HEK293 (cell line): ENCODE results near the gene PRKG2.
"Not testable (repeated sequence)": the region's sequence is repeated elsewhere in the genome, so short reads cannot be mapped to it uniquely, and the experiment has no call there.

Experiments used
- CTCF ChIA-PET: fragments of 350-600 bp; formaldehyde crosslinking; extraction: SDS; loops from one replicate; lab custom pipeline; 2021; ENCODE audit warnings: antibody characterized with exemption; lab: Yijun Ruan, JAX
- POLR2A ChIA-PET: fragments of 300-600 bp; formaldehyde crosslinking; extraction: SDS; loops from one replicate; lab custom pipeline; 2020; ENCODE audit warnings: antibody characterized with exemption, inconsistent platforms; lab: Yijun Ruan, JAX
- H3K27ac ChIP-seq: fragments of 200-500 bp; sonication (Bioruptor generic); 2 replicates; pipeline ENCODE4 v1.5.1; 2014; ENCODE audit warnings: low read depth, low read length, control low read depth, inconsistent platforms; ENCODE audit errors: extremely low read depth
- H3K36me3 ChIP-seq, 2 experiments: fragments of 200-500 bp in 1 of 2; sonication (Bioruptor generic) in 1 of 2; 1 replicate in 1 of 2; 2 replicates in 1 of 2; pipeline ENCODE4 v1.5.1; 2014 to 2017; ENCODE audit warnings: inconsistent platforms in 2 of 2, low read length in 2 of 2; ENCODE audit not compliant: control insufficient read depth in 2 of 2, insufficient read depth in 1 of 2
- H3K4me1 ChIP-seq: fragments of 200-500 bp; sonication (Bioruptor generic); 2 replicates; pipeline ENCODE4 v1.5.1; 2014; ENCODE audit warnings: mild to moderate bottlenecking, low read length, inconsistent platforms; ENCODE audit not compliant: control insufficient read depth, insufficient read depth
- H3K4me3 ChIP-seq: 2 replicates; pipeline ENCODE4 v1.5.1; 2011; ENCODE audit warnings: low read depth, mild to moderate bottlenecking, control low read depth, low read length, moderate library complexity
- H3K9me3 ChIP-seq: fragments of 200-500 bp; sonication (Bioruptor generic); 2 replicates; pipeline ENCODE4 v1.5.1; 2014; ENCODE audit warnings: low read depth, low read length, inconsistent platforms; ENCODE audit not compliant: control insufficient read depth, insufficient read depth
- KLF16 ChIP-seq: fragments of 450-650 bp; formaldehyde crosslinking; IDR thresholded peaks from 2 replicates; pipeline ENCODE4 v1.5.1; 2017; ENCODE audit warnings: missing biosample characterization, missing genetic modification characterization
- OSR2 ChIP-seq: fragments of 450-650 bp; formaldehyde crosslinking; IDR thresholded peaks from 2 replicates; pipeline ENCODE4 v1.5.1; 2016; ENCODE audit warnings: missing biosample characterization, missing genetic modification characterization
- PRDM4 ChIP-seq: fragments of 450-650 bp; formaldehyde crosslinking; IDR thresholded peaks from 2 replicates; pipeline ENCODE4 v1.5.1; 2017; ENCODE audit warnings: missing biosample characterization, missing genetic modification characterization
- REPIN1 ChIP-seq: fragments of 450-650 bp; formaldehyde crosslinking; IDR thresholded peaks from 2 replicates; pipeline ENCODE4 v1.5.1; 2017; ENCODE audit warnings: missing biosample characterization, missing genetic modification characterization, low read depth
- SALL2 ChIP-seq: fragments of 450-650 bp; formaldehyde crosslinking; IDR thresholded peaks from 2 replicates; pipeline ENCODE4 v1.5.0; 2017; ENCODE audit warnings: missing biosample characterization, mild to moderate bottlenecking, missing genetic modification characterization, borderline replicate concordance
- SP3 ChIP-seq: fragments of 450-650 bp; formaldehyde crosslinking; IDR thresholded peaks from 2 replicates; pipeline ENCODE4 v1.5.1; 2016; ENCODE audit warnings: missing biosample characterization, missing genetic modification characterization
- ZBTB49 ChIP-seq: fragments of 450-650 bp; formaldehyde crosslinking; IDR thresholded peaks from 2 replicates; pipeline ENCODE4 v1.5.1; 2016; ENCODE audit warnings: missing biosample characterization, missing genetic modification characterization, low read depth
- ZFP3 ChIP-seq: fragments of 450-650 bp; formaldehyde crosslinking; IDR thresholded peaks from 2 replicates; pipeline ENCODE4 v1.5.1; 2016; ENCODE audit warnings: low read depth, missing biosample characterization, missing genetic modification characterization
- ZIC2 ChIP-seq: fragments of 450-650 bp; formaldehyde crosslinking; IDR thresholded peaks from 2 replicates; pipeline ENCODE4 v1.5.1; 2016; ENCODE audit warnings: missing biosample characterization, missing genetic modification characterization
- ZNF112 ChIP-seq: fragments of 450-650 bp; formaldehyde crosslinking; IDR thresholded peaks from 2 replicates; pipeline ENCODE4 v1.5.0; 2017; ENCODE audit warnings: missing biosample characterization, missing genetic modification characterization
- ZNF132 ChIP-seq: fragments of 450-650 bp; formaldehyde crosslinking; IDR thresholded peaks from 2 replicates; pipeline ENCODE4 v1.5.1; 2017; ENCODE audit warnings: missing biosample characterization, missing genetic modification characterization, borderline replicate concordance
- ZNF138 ChIP-seq: fragments of 450-650 bp; formaldehyde crosslinking; IDR thresholded peaks from 2 replicates; pipeline ENCODE4 v1.5.1; 2016; ENCODE audit warnings: missing biosample characterization, missing genetic modification characterization, borderline replicate concordance
- ZNF169 ChIP-seq: fragments of 450-650 bp; formaldehyde crosslinking; IDR thresholded peaks from 2 replicates; pipeline ENCODE4 v1.5.1; 2016; ENCODE audit warnings: missing biosample characterization, missing genetic modification characterization
- ZNF19 ChIP-seq: fragments of 450-650 bp; formaldehyde crosslinking; IDR thresholded peaks from 2 replicates; pipeline ENCODE4; 2016; ENCODE audit warnings: missing biosample characterization, missing genetic modification characterization, low read depth
- ZNF2 ChIP-seq: fragments of 450-650 bp; formaldehyde crosslinking; IDR thresholded peaks from 2 replicates; pipeline ENCODE4 v1.5.1; 2016; ENCODE audit warnings: missing biosample characterization, missing genetic modification characterization
- ZNF280C ChIP-seq: fragments of 450-650 bp; formaldehyde crosslinking; IDR thresholded peaks from 2 replicates; pipeline ENCODE4 v1.5.1; 2016; ENCODE audit warnings: missing biosample characterization, missing genetic modification characterization
- ZNF366 ChIP-seq: fragments of 450-650 bp; formaldehyde crosslinking; conservative IDR thresholded peaks from 2 replicates; pipeline ENCODE4 v1.5.1; 2016; ENCODE audit warnings: missing biosample characterization, missing genetic modification characterization
- ZNF394 ChIP-seq: fragments of 450-650 bp; formaldehyde crosslinking; IDR thresholded peaks from 2 replicates; pipeline ENCODE4 v1.5.1; 2016; ENCODE audit warnings: missing biosample characterization, missing genetic modification characterization, mild to moderate bottlenecking, moderate library complexity, borderline replicate concordance
- ZNF664 ChIP-seq: fragments of 450-650 bp; formaldehyde crosslinking; IDR thresholded peaks from 2 replicates; pipeline ENCODE4 v1.5.1; 2016; ENCODE audit warnings: missing biosample characterization, missing genetic modification characterization
- ZNF76 ChIP-seq: fragments of 450-650 bp; formaldehyde crosslinking; IDR thresholded peaks from 2 replicates; pipeline ENCODE4; 2016; ENCODE audit warnings: low read depth, missing biosample characterization, missing genetic modification characterization, borderline replicate concordance
- ZNF768 ChIP-seq: fragments of 450-650 bp; formaldehyde crosslinking; IDR thresholded peaks from 2 replicates; pipeline ENCODE4 v1.5.1; 2018; ENCODE audit warnings: missing biosample characterization, mild to moderate bottlenecking, missing genetic modification characterization
- ZNF791 ChIP-seq: fragments of 450-650 bp; formaldehyde crosslinking; IDR thresholded peaks from 2 replicates; pipeline ENCODE4 v1.5.1; 2016; ENCODE audit warnings: missing biosample characterization, missing genetic modification characterization
- ZSCAN18 ChIP-seq: fragments of 450-650 bp; formaldehyde crosslinking; IDR thresholded peaks from 2 replicates; pipeline ENCODE4 v1.5.1; 2016; ENCODE audit warnings: missing biosample characterization, missing genetic modification characterization

The PRKG2 gene

GRCh38 chr4:81164126-81164525, 50.9 kb downstream of the PRKG2 start:
- TF ChIP-seq ZNF112 (tag by site-specific recombination), result no peak
- TF ChIP-seq ZNF132 (tag by site-specific recombination), result no peak
- no peak for TF ChIP-seq ZSCAN18 (tag by site-specific recombination)
- Histone ChIP-seq H3K27ac (no peak overlapping the region), H3K9me3 (no peaks in the 10 kb centered on the region), H3K36me3 (no peaks in the 10 kb centered on the region), H3K4me1 (0 out of 2 replicates have a peak, but pooled peaks cover 3% of the 10 kb centered on the region), H3K4me3 (no peak overlapping the region)
- ChIA-PET CTCF (no interaction called here), POLR2A (no interaction called here)

- POLR2A ChIA-PET, result interaction anchor here (0.6 kb wide), 1 partner anchor 595 kb away, joined by 3 read pairs; no protein-coding TSS in a partner anchor
- H3K4me1 ChIP-seq, result 0 out of 2 replicates have a peak, but pooled peaks cover 3% of the 10 kb centered on the region
- no peaks in the 10 kb centered on the region for H3K9me3 ChIP-seq
- H3K27ac ChIP-seq, result no peak overlapping the region
- H3K36me3 ChIP-seq, result no peaks in the 10 kb centered on the region
- no peak overlapping the region for H3K4me3 ChIP-seq
- TF ChIP-seq ZNF664 (tag by site-specific recombination) (no peak), ZIC2 (no peak), KLF16 (tag by site-specific recombination) (no peak), OSR2 (tag by site-specific recombination) (no peak), ZNF280C (tag by site-specific recombination) (no peak), ZNF366 (tag by site-specific recombination) (no peak), REPIN1 (no peak), ZNF76 (tag by site-specific recombination) (no peak), ZNF791 (tag by site-specific recombination) (no peak), ZNF394 (tag by site-specific recombination) (no peak), ZBTB49 (no peak), ZNF768 (no peak), ZNF2 (tag by site-specific recombination) (no peak), ZFP3 (tag by site-specific recombination) (no peak), SP3 (tag by site-specific recombination) (no peak), ZNF169 (tag by site-specific recombination) (no peak), ZNF138 (tag by site-specific recombination) (no peak), PRDM4 (no peak), SALL2 (tag by site-specific recombination) (no peak), ZNF19 (tag by site-specific recombination) (no peak)
- CTCF ChIA-PET, result interaction anchor here (0.6 kb wide), 1 partner anchor 17 kb away, joined by 4 read pairs; no protein-coding TSS in a partner anchor
Observed at GRCh38 chr4:81162752-81163458, 52.1 kb downstream of the PRKG2 start.

GRCh38 chr4:81153714-81154323, 61.2 kb downstream of the PRKG2 start:
- H3K36me3 ChIP-seq, CTCF ChIA-PET, H3K9me3 ChIP-seq, POLR2A ChIA-PET, H3K4me3 ChIP-seq, H3K4me1 ChIP-seq, H3K27ac ChIP-seq: not testable (repeated sequence)
